NCI-H1048 (cell line): ENCODE results near the gene MUC20.

ENCODE experiments used
- DNase-seq: peaks from one replicate; lab custom pipeline; 2025; lab: John Stamatoyannopoulos, UW

Gene MUC20

GRCh38 chr3:195755791-195756676 is 35.3 kb downstream of the MUC20 start:
- DNase-seq, result no peak

- no peak for DNase-seq
Measured at GRCh38 chr3:195757438-195757770, 36.6 kb downstream of the MUC20 start.

- no peak for DNase-seq
Measured at GRCh38 chr3:195757827-195758226, 37.0 kb downstream of the MUC20 start.

DNA sequence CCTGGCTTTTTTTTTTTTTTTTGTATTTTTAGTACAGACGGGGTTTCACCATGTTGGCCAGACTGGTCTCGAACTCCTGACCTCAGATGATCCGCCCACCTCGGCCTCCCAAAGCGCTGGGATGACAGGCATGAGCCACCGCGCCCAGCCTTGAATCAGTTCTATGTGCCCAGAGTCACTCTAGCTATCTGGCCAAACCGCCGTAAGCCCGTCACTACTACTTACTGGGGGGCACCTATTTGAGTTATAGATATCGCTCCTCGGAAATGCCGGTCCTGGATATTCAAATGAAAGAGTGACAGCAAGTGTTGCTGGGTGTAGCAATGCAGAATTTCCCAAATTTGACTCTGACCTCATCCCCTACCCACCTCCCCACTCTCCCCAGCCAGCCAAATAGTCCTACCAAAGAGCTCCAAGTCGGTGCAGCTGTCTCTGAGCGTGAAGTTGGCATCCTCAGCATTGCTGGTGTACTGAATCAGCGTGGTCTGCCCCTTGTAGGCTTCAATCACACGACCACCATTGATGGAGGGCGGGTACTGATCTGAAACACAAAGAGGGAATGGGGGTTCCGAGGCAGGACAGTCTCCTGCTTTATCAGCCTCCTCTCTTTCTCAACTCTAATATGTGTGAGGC is 38.1 kb downstream of the MUC20 start:
- DNase-seq, result no peak

GRCh38 chr3:195760345-195761122 is 39.8 kb downstream of the MUC20 start:
- DNase-seq, result no peak

DNA sequence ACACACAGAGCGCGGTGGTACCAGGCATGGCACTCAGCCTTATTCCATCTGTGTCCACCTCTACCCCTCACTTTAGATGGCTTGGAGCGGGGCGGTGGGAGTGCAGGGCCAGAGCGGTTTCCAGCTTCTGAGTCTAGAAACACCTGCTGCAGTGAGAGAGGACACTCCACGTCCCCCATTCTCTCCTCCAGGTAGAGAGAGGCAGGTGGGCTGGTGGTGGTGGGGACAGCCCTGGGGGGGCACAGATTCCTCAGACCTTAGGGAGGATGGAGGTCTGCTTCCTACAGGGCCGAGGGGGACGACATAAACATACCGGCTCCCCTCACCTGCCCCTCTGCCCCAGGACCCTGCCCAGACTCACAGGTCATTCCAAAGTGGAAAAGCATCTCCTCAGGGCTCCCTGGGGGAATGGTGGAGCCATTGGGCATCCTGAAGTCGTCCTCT is 40.4 kb downstream of the MUC20 start:
- DNase-seq, result no peak

GRCh38 chr3:195761567-195762248 is 40.9 kb downstream of the MUC20 start:
- DNase-seq, result no peak

- DNase-seq, result no peak
Measured at GRCh38 chr3:195762249-195762585, 41.4 kb downstream of the MUC20 start.

DNA sequence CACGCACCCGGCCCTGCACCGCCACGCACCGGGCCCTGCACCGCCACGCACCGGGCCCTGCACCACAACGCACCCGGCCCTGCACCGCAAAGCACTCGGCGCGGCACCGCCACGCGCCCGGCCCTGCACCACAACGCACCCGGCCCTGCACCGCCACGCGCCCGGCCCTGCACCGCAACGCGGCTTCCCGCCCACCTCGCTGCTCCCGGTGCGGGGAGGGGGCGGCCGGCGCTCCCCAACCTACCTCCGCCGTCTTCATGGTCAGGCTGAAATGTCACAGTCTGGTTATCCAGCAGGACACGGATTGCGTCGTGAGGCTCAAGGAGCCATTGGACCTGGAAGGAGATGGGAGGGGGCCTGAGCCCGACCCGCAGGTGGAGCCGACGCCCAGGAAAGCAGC is 41.8 kb downstream of the MUC20 start:
- DNase-seq, result no peak

GRCh38 chr3:195763076-195763830 is 42.5 kb downstream of the MUC20 start:
- DNase-seq, result no peak

GRCh38 chr3:195763843-195764825 is 43.4 kb downstream of the MUC20 start:
- DNase-seq, result no peak

- no peak for DNase-seq
Measured at GRCh38 chr3:195764961-195765706, 44.4 kb downstream of the MUC20 start.

DNA sequence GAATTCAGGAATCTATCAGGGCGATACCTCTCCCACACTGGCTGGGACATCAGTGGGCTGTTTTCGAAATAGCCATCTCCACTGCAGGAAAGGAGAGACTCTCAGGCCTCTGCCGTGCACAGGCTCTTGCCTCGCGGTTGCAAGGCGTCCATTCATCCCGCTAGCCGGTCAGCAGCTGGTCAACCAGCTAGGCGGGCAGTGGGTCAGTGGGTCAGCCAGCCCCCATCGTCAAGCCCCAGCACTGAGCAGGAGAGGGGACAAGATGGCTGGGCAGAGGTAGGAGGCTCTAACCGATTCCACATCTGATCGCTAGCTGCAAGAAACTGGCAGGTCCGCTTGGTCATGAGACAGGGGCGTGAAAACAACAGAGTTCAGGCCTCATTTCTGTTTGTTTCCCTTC is 45.9 kb downstream of the MUC20 start:
- DNase-seq, result no peak

DNA sequence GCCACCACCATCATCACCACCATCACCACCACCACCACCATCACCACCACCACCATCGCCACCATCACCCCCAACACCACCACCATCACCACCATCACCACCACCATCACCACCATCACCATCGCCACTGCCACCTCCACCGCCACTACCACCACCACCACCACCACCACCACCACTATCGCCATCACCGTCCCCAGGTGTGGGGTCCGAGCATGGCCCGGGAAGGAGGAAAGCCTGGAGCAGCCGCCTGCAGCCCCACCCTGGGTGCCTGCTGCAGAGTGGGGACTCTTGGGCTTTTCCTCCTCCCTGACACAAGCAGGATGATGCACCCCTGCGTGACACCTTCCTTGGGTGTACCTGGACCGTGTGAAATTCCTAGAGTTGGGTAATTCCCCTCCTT is 47.0 kb downstream of the MUC20 start:
- DNase-seq, result no peak

GRCh38 chr3:195768414-195768813 is 47.6 kb downstream of the MUC20 start:
- DNase-seq, result no peak

GRCh38 chr3:195768831-195769303 is 48.1 kb downstream of the MUC20 start:
- DNase-seq, result no peak

GRCh38 chr3:195769551-195769950 is 48.8 kb downstream of the MUC20 start:
- no peak for DNase-seq

- no peak for DNase-seq
Measured at GRCh38 chr3:195770081-195770840, 49.5 kb downstream of the MUC20 start.
